ENCODE data around the gene TRABD2B. TPM values are rescaled to one million over a fixed set of nuclear protein-coding genes. Genes with fewer than 3 reads are reported as not detected.

The TRABD2B gene
- polyA plus RNA-seq, 1 donor from 2014 or later: not detected

- H3K27me3 Mint-ChIP-seq: peaks cover 1% of the 10 kb centered on the region
- no peak overlapping the region for H3K27ac Mint-ChIP-seq
- H3K9me3 Mint-ChIP-seq: no peaks in the 10 kb centered on the region
- H3K4me3 Mint-ChIP-seq: no peak overlapping the region
- H3K4me1 Mint-ChIP-seq: no peaks in the 10 kb centered on the region
- no peaks in the 10 kb centered on the region for H3K36me3 Mint-ChIP-seq
These were observed 146.7 kb downstream of the TRABD2B start for GRCh38 chr1:47850451-47850850.

- peaks cover 1% of the 10 kb centered on the region for H3K27me3 Mint-ChIP-seq
- no peaks in the 10 kb centered on the region for H3K9me3 Mint-ChIP-seq
- H3K4me1 Mint-ChIP-seq: no peaks in the 10 kb centered on the region
- H3K27ac Mint-ChIP-seq: no peak overlapping the region
- H3K4me3 Mint-ChIP-seq: no peak overlapping the region
- no peaks in the 10 kb centered on the region for H3K36me3 Mint-ChIP-seq
These were observed 147.5 kb downstream of the TRABD2B start for GRCh38 chr1:47849591-47850261.

- H3K27ac Mint-ChIP-seq: no peak overlapping the region
- H3K9me3 Mint-ChIP-seq: no peaks in the 10 kb centered on the region
- no peak overlapping the region for H3K4me3 Mint-ChIP-seq
- H3K27me3 Mint-ChIP-seq: peaks cover 1% of the 10 kb centered on the region
- H3K36me3 Mint-ChIP-seq: no peaks in the 10 kb centered on the region
- H3K4me1 Mint-ChIP-seq: no peaks in the 10 kb centered on the region
These were observed 148.1 kb downstream of the TRABD2B start for GRCh38 chr1:47849005-47849521.

GRCh38 chr1:47847763-47848162 is 149.4 kb downstream of the TRABD2B start:
- Mint-ChIP-seq H3K27me3 (peaks cover 4% of the 10 kb centered on the region), H3K27ac (no peak overlapping the region), H3K4me1 (no peaks in the 10 kb centered on the region), H3K36me3 (no peaks in the 10 kb centered on the region), H3K9me3 (no peaks in the 10 kb centered on the region), H3K4me3 (no peak overlapping the region)

GRCh38 chr1:47844558-47844955 is 152.6 kb downstream of the TRABD2B start:
- Mint-ChIP-seq H3K36me3 (no peaks in the 10 kb centered on the region), H3K9me3 (no peaks in the 10 kb centered on the region), H3K4me1 (no peaks in the 10 kb centered on the region), H3K4me3 (no peak overlapping the region), H3K27ac (no peak overlapping the region), H3K27me3 (peaks cover 4% of the 10 kb centered on the region)

GRCh38 chr1:47843781-47844557 is 153.2 kb downstream of the TRABD2B start:
- Mint-ChIP-seq H3K36me3 (no peaks in the 10 kb centered on the region), H3K4me3 (no peak overlapping the region), H3K9me3 (no peaks in the 10 kb centered on the region), H3K27ac (no peak overlapping the region), H3K27me3 (peaks cover 4% of the 10 kb centered on the region), H3K4me1 (no peaks in the 10 kb centered on the region)

- H3K4me3 Mint-ChIP-seq: no peak overlapping the region
- peaks cover 6% of the 10 kb centered on the region for H3K27me3 Mint-ChIP-seq
- no peaks in the 10 kb centered on the region for H3K36me3 Mint-ChIP-seq
These were observed 154.1 kb downstream of the TRABD2B start for GRCh38 chr1:47843059-47843458.

GRCh38 chr1:47842228-47842919 is 154.8 kb downstream of the TRABD2B start:
- H3K4me3 Mint-ChIP-seq: no peak overlapping the region
- no peak overlapping the region for H3K27ac Mint-ChIP-seq
- H3K4me1 Mint-ChIP-seq: no peaks in the 10 kb centered on the region

More at GRCh38 chr1:47843059-47843458, 154.1 kb downstream of the TRABD2B start:
- no peaks in the 10 kb centered on the region for H3K9me3 Mint-ChIP-seq
- H3K27ac Mint-ChIP-seq: no peak overlapping the region
- no peaks in the 10 kb centered on the region for H3K4me1 Mint-ChIP-seq

GRCh38 chr1:47841356-47841755 is 155.8 kb downstream of the TRABD2B start:
- no peaks in the 10 kb centered on the region for H3K9me3 Mint-ChIP-seq
- peaks cover 5% of the 10 kb centered on the region for H3K27me3 Mint-ChIP-seq
- H3K4me3 Mint-ChIP-seq: no peak overlapping the region
- H3K36me3 Mint-ChIP-seq: no peaks in the 10 kb centered on the region
- no peaks in the 10 kb centered on the region for H3K4me1 Mint-ChIP-seq
- H3K27ac Mint-ChIP-seq: no peak overlapping the region

More at GRCh38 chr1:47842228-47842919, 154.8 kb downstream of the TRABD2B start:
- no peaks in the 10 kb centered on the region for H3K9me3 Mint-ChIP-seq
- H3K27me3 Mint-ChIP-seq: peaks cover 5% of the 10 kb centered on the region
- H3K36me3 Mint-ChIP-seq: no peaks in the 10 kb centered on the region

- Mint-ChIP-seq H3K9me3 (peaks cover 0 to 2% (median 1%) of the 10 kb centered on the region in 3 donors), H3K4me1 (no peaks in the 10 kb centered on the region), H3K27ac (no peak overlapping the region), H3K27me3 (peaks cover 5% of the 10 kb centered on the region), H3K4me3 (no peak overlapping the region), H3K36me3 (no peaks in the 10 kb centered on the region)
These were observed 156.6 kb downstream of the TRABD2B start for GRCh38 chr1:47840393-47841190.

GRCh38 chr1:47839433-47839760 is 157.8 kb downstream of the TRABD2B start:
- H3K27me3 Mint-ChIP-seq: peaks cover 5% of the 10 kb centered on the region
- no peaks in the 10 kb centered on the region for H3K4me1 Mint-ChIP-seq
- no peak overlapping the region for H3K27ac Mint-ChIP-seq
- no peaks in the 10 kb centered on the region for H3K36me3 Mint-ChIP-seq
- H3K4me3 Mint-ChIP-seq: no peak overlapping the region
- peaks cover 2 to 8% (median 7%) of the 10 kb centered on the region in 3 donors for H3K9me3 Mint-ChIP-seq

GRCh38 chr1:47838562-47839432 is 158.4 kb downstream of the TRABD2B start:
- Mint-ChIP-seq H3K4me1 (no peaks in the 10 kb centered on the region), H3K9me3 (peaks cover 2 to 8% (median 7%) of the 10 kb centered on the region in 3 donors), H3K27me3 (peaks cover 5% of the 10 kb centered on the region), H3K4me3 (no peak overlapping the region), H3K27ac (no peak overlapping the region), H3K36me3 (no peaks in the 10 kb centered on the region)

GRCh38 chr1:47837866-47838561 is 159.2 kb downstream of the TRABD2B start:
- Mint-ChIP-seq H3K27ac (no peak overlapping the region), H3K27me3 (peaks cover 2% of the 10 kb centered on the region), H3K9me3 (peaks cover 2 to 8% (median 7%) of the 10 kb centered on the region in 3 donors), H3K4me1 (no peaks in the 10 kb centered on the region), H3K36me3 (no peaks in the 10 kb centered on the region), H3K4me3 (no peak overlapping the region)

All from IgD-negative memory B cell (primary cell).